GM12874 (cell line): ENCODE results near the gene ERG.

Experiments used
- CTCF ChIP-seq: IDR thresholded peaks from 2 replicates; pipeline ENCODE4 v1.5.1; 2011; ENCODE audit warnings: low read depth, mild to moderate bottlenecking, control low read depth, low read length, moderate library complexity; ENCODE audit not compliant: insufficient read depth

The ERG gene

GRCh38 chr21:38341546-38342012 is 156.7 kb downstream of the ERG start:
- TF ChIP-seq CTCF: no peak

GRCh38 chr21:38340131-38340530 is 158.1 kb downstream of the ERG start:
- TF ChIP-seq CTCF: no peak

GRCh38 chr21:38337793-38338192 is 160.5 kb downstream of the ERG start:
- no peak for TF ChIP-seq CTCF

- no peak for TF ChIP-seq CTCF
Measured at GRCh38 chr21:38334866-38335265, 163.4 kb downstream of the ERG start.

- TF ChIP-seq CTCF: no peak
Measured at GRCh38 chr21:38333301-38334272, 164.7 kb downstream of the ERG start.

- TF ChIP-seq CTCF: no peak
Measured at GRCh38 chr21:38330666-38331065, 167.6 kb downstream of the ERG start.
